K562 (cell line): Measurements from ENCODE around the gene CCDC15. TPM values are rescaled to one million over a fixed set of nuclear protein-coding genes. Genes with fewer than 3 reads are reported as not detected.
A peak's percentile ranks its signal among the peaks of the same experiment; 100 is the strongest.

Experiments
- ARID1B ChIP-seq: fragments of 450-650 bp; IDR thresholded peaks from 2 replicates; pipeline ENCODE4 v1.6.1; 2016; ENCODE audit warnings: antibody characterized with exemption, mild to moderate bottlenecking, inconsistent platforms
- CC2D1A ChIP-seq: fragments of 450-650 bp; IDR thresholded peaks from 2 replicates; pipeline ENCODE4 v1.6.1; 2017; ENCODE audit warnings: mild to moderate bottlenecking
- CTBP1 ChIP-seq: fragments of 450-650 bp; IDR thresholded peaks from 2 replicates; pipeline ENCODE4 v1.6.1; 2016; ENCODE audit warnings: borderline replicate concordance
- FOXM1 ChIP-seq, 2 experiments: fragments of 450-650 bp in 1 of 2; sonication (generic) in 1 of 2; formaldehyde crosslinking in 1 of 2; IDR thresholded peaks; 2 replicates each; pipeline versions ENCODE4 v1.6.1 to v1.9.0; 2017 to 2022; ENCODE audit warnings: low read depth in 2 of 2, mild to moderate bottlenecking in 2 of 2, missing genetic modification reagents in 1 of 2, moderate library complexity in 1 of 2
- KDM1A ChIP-seq, 2 experiments: fragments of 450-650 bp; IDR thresholded peaks; 2 replicates each; pipeline ENCODE4 v1.6.1; 2016; ENCODE audit warnings: mild to moderate bottlenecking in 2 of 2
- ZNF518B ChIP-seq: fragments of 250-450 bp; sonication (Bioruptor Pico); IDR thresholded peaks from 2 replicates; pipeline ENCODE4 v1.5.0; 2021; ENCODE audit warnings: mild to moderate bottlenecking, moderate library complexity
- ZNF696 ChIP-seq: fragments of 250-450 bp; sonication (Bioruptor Pico); conservative IDR thresholded peaks from 2 replicates; pipeline ENCODE4 v1.4.0; 2020; ENCODE audit warnings: mild to moderate bottlenecking, moderate library complexity
- ZNF764 ChIP-seq: fragments of 250-450 bp; sonication (Bioruptor Pico); IDR thresholded peaks from 2 replicates; pipeline ENCODE4 v1.4.0; 2020; ENCODE audit warnings: low read depth, mild to moderate bottlenecking, moderate library complexity
- polyA plus RNA-seq, 8 experiments: library from polyadenylated mRNA; depleted of rRNA in 4 of 8; stranded (reverse) in 5 of 8; unstranded in 3 of 8; fragments of >200 nt; fragmentation: Nextera tagmentation in 2 of 8; fragmentation: Illumina TruSeq in 1 of 8; extraction: Ambion mirVana in 2 of 8; extraction: Trizol in 1 of 8; gene quantifications; 2 replicates each; pipeline versions ENCODE4 v1.2.1 to v1.2.3, GENCODE V29; 2011 to 2014; ENCODE audit warnings: inconsistent platforms in 1 of 8, missing spikeins in 1 of 8
- total RNA-seq, 7 experiments: library from RNA; depleted of rRNA in 6 of 7; stranded (reverse); fragments of >200 nt in 6 of 7; fragmentation: Illumina TruSeq in 2 of 7; extraction: Trizol in 2 of 7; gene quantifications; 2 replicates each; pipeline versions ENCODE4 v1.2.1 to v1.2.3, GENCODE V29; 2011 to 2021; ENCODE audit warnings: low replicate concordance in 1 of 7
- TF ChIP-seq, protein P1 (sequence below), 2 experiments: fragments of 450-650 bp in 1 of 2; sonication (generic) in 1 of 2; formaldehyde crosslinking in 1 of 2; IDR thresholded peaks; 2 replicates each; pipeline versions ENCODE4 v1.7.1 to v1.9.0; 2016 to 2022; ENCODE audit warnings: inconsistent platforms in 1 of 2, mild to moderate bottlenecking in 1 of 2, missing genetic modification reagents in 1 of 2
- TF ChIP-seq, protein P2 (sequence below): sonication (generic); formaldehyde crosslinking; IDR thresholded peaks from 2 replicates; pipeline ENCODE4 v1.8.1; 2023; ENCODE audit warnings: mild to moderate bottlenecking, missing genetic modification reagents, moderate library complexity
- TF ChIP-seq, protein P3 (sequence below): IDR thresholded peaks from 2 replicates; pipeline ENCODE4 v1.6.1; 2014; ENCODE audit warnings: antibody characterized with exemption

CCDC15 gene
- total and polyA plus RNA-seq, 9 of the 15 experiments (the other 6 are each of a cell fraction or from before 2014, with no cell fraction given): 1.9 to 9.2 (median 3.9) TPM

GRCh38 chr11:125074511-125075241, 120.7 kb downstream of the CCDC15 start (continued):
- TF ChIP-seq, protein P1, sequence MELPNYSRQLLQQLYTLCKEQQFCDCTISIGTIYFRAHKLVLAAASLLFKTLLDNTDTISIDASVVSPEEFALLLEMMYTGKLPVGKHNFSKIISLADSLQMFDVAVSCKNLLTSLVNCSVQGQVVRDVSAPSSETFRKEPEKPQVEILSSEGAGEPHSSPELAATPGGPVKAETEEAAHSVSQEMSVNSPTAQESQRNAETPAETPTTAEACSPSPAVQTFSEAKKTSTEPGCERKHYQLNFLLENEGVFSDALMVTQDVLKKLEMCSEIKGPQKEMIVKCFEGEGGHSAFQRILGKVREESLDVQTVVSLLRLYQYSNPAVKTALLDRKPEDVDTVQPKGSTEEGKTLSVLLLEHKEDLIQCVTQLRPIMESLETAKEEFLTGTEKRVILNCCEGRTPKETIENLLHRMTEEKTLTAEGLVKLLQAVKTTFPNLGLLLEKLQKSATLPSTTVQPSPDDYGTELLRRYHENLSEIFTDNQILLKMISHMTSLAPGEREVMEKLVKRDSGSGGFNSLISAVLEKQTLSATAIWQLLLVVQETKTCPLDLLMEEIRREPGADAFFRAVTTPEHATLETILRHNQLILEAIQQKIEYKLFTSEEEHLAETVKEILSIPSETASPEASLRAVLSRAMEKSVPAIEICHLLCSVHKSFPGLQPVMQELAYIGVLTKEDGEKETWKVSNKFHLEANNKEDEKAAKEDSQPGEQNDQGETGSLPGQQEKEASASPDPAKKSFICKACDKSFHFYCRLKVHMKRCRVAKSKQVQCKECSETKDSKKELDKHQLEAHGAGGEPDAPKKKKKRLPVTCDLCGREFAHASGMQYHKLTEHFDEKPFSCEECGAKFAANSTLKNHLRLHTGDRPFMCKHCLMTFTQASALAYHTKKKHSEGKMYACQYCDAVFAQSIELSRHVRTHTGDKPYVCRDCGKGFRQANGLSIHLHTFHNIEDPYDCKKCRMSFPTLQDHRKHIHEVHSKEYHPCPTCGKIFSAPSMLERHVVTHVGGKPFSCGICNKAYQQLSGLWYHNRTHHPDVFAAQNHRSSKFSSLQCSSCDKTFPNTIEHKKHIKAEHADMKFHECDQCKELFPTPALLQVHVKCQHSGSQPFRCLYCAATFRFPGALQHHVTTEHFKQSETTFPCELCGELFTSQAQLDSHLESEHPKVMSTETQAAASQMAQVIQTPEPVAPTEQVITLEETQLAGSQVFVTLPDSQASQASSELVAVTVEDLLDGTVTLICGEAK (IDR thresholded peaks at IDR 0.05): no peak
- TF ChIP-seq, protein P1 (CRISPR knock-in tag; IDR thresholded peaks at IDR 0.05): no peak
- TF ChIP-seq, protein P2, sequence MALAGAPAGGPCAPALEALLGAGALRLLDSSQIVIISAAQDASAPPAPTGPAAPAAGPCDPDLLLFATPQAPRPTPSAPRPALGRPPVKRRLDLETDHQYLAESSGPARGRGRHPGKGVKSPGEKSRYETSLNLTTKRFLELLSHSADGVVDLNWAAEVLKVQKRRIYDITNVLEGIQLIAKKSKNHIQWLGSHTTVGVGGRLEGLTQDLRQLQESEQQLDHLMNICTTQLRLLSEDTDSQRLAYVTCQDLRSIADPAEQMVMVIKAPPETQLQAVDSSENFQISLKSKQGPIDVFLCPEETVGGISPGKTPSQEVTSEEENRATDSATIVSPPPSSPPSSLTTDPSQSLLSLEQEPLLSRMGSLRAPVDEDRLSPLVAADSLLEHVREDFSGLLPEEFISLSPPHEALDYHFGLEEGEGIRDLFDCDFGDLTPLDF (CRISPR knock-in tag): 0 out of 2 replicates have a peak, but pooled peaks have one; percentile 49
- TF ChIP-seq CTBP1 (peak; percentile 73; the same call in 1 of the 2 replicates), ZNF696 (CRISPR knock-in tag) (no peak), FOXM1 (IDR thresholded peaks at IDR 0.05; ENCODE audit: low read depth) (peak; percentile 63), FOXM1 (CRISPR knock-in tag; IDR thresholded peaks at IDR 0.05; ENCODE audit: low read depth) (no peak), ARID1B (peak; percentile 95), KDM1A (IDR thresholded peaks at IDR 0.05) (peak; percentile 66 to 79), CC2D1A (peak; percentile 41; the same call in 1 of the 2 replicates), ZNF518B (CRISPR knock-in tag) (no peak), ZNF764 (CRISPR knock-in tag) (no peak)
- TF ChIP-seq, protein P3, sequence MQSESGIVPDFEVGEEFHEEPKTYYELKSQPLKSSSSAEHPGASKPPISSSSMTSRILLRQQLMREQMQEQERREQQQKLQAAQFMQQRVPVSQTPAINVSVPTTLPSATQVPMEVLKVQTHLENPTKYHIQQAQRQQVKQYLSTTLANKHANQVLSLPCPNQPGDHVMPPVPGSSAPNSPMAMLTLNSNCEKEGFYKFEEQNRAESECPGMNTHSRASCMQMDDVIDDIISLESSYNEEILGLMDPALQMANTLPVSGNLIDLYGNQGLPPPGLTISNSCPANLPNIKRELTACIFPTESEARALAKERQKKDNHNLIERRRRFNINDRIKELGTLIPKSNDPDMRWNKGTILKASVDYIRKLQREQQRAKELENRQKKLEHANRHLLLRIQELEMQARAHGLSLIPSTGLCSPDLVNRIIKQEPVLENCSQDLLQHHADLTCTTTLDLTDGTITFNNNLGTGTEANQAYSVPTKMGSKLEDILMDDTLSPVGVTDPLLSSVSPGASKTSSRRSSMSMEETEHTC: no peak
